Uterus (tissue), 4 donors: ENCODE data around the gene TF. TPM values are rescaled to one million over a fixed set of nuclear protein-coding genes. Genes with fewer than 3 reads are reported as not detected.

ENCODE experiments used
- DNase-seq, 2 donors: peaks; one replicate each; pipeline ENCODE4 v3.0.0-alpha.2; 2019 to 2020
- H3K27ac ChIP-seq, 2 donors: fragments of 200-600 bp; sonication (generic); 1 replicate in 1 of 2; 2 replicates in 1 of 2; pipeline ENCODE4 v1.5.1; 2016 to 2018
- H3K27me3 ChIP-seq, 2 donors: fragments of 200-600 bp; sonication (generic); one replicate each; pipeline ENCODE4 v1.5.1; 2018 to 2019; ENCODE audit warnings: control low read depth in 1 of 2
- H3K36me3 ChIP-seq, 2 donors: fragments of 200-600 bp; sonication (generic); one replicate each; pipeline ENCODE4 v1.5.1; 2019; ENCODE audit warnings: control low read depth in 1 of 2
- H3K4me1 ChIP-seq, 2 donors: fragments of 200-600 bp; sonication (generic); one replicate each; pipeline ENCODE4 v1.5.1; 2018 to 2019; ENCODE audit warnings: control low read depth in 1 of 2
- H3K4me3 ChIP-seq, 2 donors: fragments of 200-600 bp; sonication (generic); 1 replicate in 1 of 2; 2 replicates in 1 of 2; pipeline ENCODE4 v1.5.1; 2018 to 2019; ENCODE audit warnings: mild to moderate bottlenecking in 1 of 2
- H3K9me3 ChIP-seq, 2 donors: fragments of 200-600 bp; sonication (generic); one replicate each; pipeline ENCODE4 v1.5.1; 2019; ENCODE audit warnings: control low read depth in 1 of 2
- CTCF ChIP-seq, 4 experiments: fragments of 200-600 bp in 2 of 4; fragments of 450-650 bp in 2 of 4; sonication (generic) in 2 of 4; IDR thresholded peaks; one replicate each; pipeline ENCODE4 v1.5.1; 2016 to 2019; ENCODE audit warnings: antibody characterized with exemption in 4 of 4, mild to moderate bottlenecking in 2 of 4, moderate library complexity in 1 of 4
- POLR2A ChIP-seq, 2 donors: fragments of 450-650 bp; IDR thresholded peaks; one replicate each; pipeline ENCODE4 v1.6.1; 2016; ENCODE audit warnings: antibody characterized with exemption in 2 of 2, mild to moderate bottlenecking in 1 of 2, moderate library complexity in 1 of 2
- intact Hi-C: fragments of 100-400 bp; cut with DNase I; formaldehyde crosslinking; loops from one replicate; pipeline ENCODE4 v1.15.1; 2023; ENCODE audit warnings: low total_unique reads
- total RNA-seq, 4 donors: library from RNA; depleted of rRNA in 3 of 4; stranded (reverse); fragments of >200 nt in 3 of 4; gene quantifications; one replicate each; pipeline versions ENCODE4 v1.1.0 to v1.2.4, GENCODE V29; 2014 to 2023
- donor health status: DM: yes; HTN: yes; CAD: no.

TF gene
- total RNA-seq, 4 donors from 2014 or later = 1.7 to 6.1 TPM; not detected in 2

GRCh38 chr3:133701435-133702358 is 44.5 kb upstream of the TF start:
- H3K4me3 ChIP-seq = no peak overlapping the region
- H3K9me3 ChIP-seq = no peaks in the 10 kb centered on the region
- no peaks in the 10 kb centered on the region for H3K4me1 ChIP-seq
- no peak overlapping the region for H3K27ac ChIP-seq
- TF ChIP-seq CTCF (IDR thresholded peaks at IDR 0.05) (no peak), POLR2A (IDR thresholded peaks at IDR 0.05) (no peak)
- intact Hi-C loops = no loop called here
- H3K36me3 ChIP-seq = no peaks in the 10 kb centered on the region
- DNase-seq = no peak
- H3K27me3 ChIP-seq = no peaks in the 10 kb centered on the region

- Histone ChIP-seq H3K36me3 (no peaks in the 10 kb centered on the region), H3K4me1 (no peaks in the 10 kb centered on the region), H3K27me3 (no peaks in the 10 kb centered on the region), H3K27ac (no peak overlapping the region), H3K9me3 (no peaks in the 10 kb centered on the region), H3K4me3 (no peak overlapping the region)
- intact Hi-C loops = no loop called here
- no peak for DNase-seq
- no peak for TF ChIP-seq POLR2A (IDR thresholded peaks at IDR 0.05)
- TF ChIP-seq CTCF (IDR thresholded peaks at IDR 0.05) = no peak
Measured at GRCh38 chr3:133703915-133704314, 42.3 kb upstream of the TF start.

GRCh38 chr3:133706033-133706432 is 40.2 kb upstream of the TF start:
- no peak for TF ChIP-seq POLR2A (IDR thresholded peaks at IDR 0.05)
- TF ChIP-seq CTCF (IDR thresholded peaks at IDR 0.05) = no peak
- intact Hi-C loops = no loop called here

GRCh38 chr3:133709139-133709750 is 36.9 kb upstream of the TF start:
- H3K4me3 ChIP-seq = no peak overlapping the region
- no peaks in the 10 kb centered on the region for H3K9me3 ChIP-seq

More at GRCh38 chr3:133706033-133706432, 40.2 kb upstream of the TF start:
- no peaks in the 10 kb centered on the region for H3K9me3 ChIP-seq
- no peak overlapping the region for H3K4me3 ChIP-seq
- no peaks in the 10 kb centered on the region for H3K36me3 ChIP-seq
- H3K27ac ChIP-seq = no peak overlapping the region
- DNase-seq = no peak
- H3K4me1 ChIP-seq = no peaks in the 10 kb centered on the region
- H3K27me3 ChIP-seq = no peaks in the 10 kb centered on the region

More at GRCh38 chr3:133709139-133709750, 36.9 kb upstream of the TF start:
- intact Hi-C loops = no loop called here
- TF ChIP-seq CTCF (IDR thresholded peaks at IDR 0.05) = no peak
- TF ChIP-seq POLR2A (IDR thresholded peaks at IDR 0.05) = no peak
- Histone ChIP-seq H3K27ac (no peak overlapping the region), H3K4me1 (no peaks in the 10 kb centered on the region), H3K36me3 (no peaks in the 10 kb centered on the region), H3K27me3 (no peaks in the 10 kb centered on the region)
- no peak for DNase-seq
